NAMALWA (cell line): Measurements from ENCODE around the gene KIF17.
A peak's percentile ranks its signal among the peaks of the same experiment; 100 is the strongest.
"Not testable (repeated sequence)": the region's sequence is repeated elsewhere in the genome, so short reads cannot be mapped to it uniquely, and the experiment has no call there.

ENCODE experiments used
- DNase-seq: peaks from one replicate; pipeline ENCODE4 v3.0.0-alpha.2; 2015; ENCODE audit warnings: low spot score

Gene KIF17

DNA sequence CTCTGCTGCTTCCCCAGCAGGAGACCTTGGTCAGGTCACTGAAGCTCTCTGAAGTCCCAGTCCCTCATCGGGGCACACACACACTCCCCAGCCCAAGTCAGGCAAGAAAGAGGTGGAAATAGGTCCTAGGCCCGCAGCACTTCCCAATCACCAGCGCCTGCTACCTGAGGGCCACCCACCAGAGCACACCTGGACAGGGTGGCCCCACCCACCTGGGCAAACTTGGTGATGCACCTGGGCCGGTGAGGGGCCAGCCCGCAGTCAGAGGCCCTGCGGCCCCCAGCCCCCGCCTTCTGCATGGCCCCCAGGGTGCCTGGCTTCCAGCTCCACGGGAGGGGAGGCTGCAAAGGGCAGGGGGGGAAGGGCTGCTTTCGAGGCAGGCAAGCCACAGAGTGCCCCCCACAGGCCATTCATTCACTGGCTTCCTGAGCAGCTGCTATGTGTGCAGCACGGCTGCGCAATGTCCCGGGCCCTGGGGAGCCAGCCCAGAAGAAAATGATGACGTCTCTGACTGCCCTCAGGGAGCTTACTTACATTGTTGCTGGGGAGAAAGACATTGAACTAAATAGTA, 10.0 kb upstream of the KIF17 start:
- DNase-seq: peak; percentile 38

DNA sequence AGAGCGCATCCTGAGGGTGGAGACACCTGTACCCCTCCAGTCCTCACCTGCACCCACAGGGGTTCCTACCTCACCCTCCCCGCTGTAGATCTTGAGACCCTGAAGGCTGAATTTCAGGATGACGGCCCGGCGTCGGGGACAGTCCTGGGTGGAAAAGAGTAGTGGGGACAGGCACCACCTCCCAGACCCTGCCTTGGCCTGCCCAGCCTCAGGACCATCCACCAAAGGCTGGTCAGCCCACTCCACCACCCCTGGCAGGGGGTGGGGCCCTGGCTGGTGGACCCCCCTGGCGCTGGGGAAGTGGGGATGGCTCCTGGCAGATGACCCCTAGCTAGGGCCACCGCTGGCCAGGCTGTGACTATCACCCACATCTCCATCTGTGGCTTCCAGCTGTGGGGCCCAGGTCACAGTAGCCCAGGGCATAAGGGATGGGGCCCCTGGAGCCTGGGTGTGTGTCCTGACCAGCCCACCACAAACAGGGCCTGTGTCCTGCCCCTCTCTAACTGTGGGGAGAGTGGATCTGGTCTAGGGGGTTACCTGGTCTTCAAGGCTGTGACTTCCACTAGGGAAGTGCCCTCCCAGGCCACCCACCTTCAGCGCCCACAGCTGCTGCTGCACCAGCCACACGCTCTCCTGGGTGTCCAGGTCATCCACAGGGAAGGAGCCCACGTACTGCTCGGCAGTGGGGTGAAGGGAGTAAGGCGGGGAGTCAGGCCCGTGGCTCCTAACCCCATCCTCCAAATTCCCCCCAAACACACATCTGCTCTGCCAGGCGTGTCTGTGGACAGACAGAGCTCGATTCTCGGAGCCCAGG, 9.3 kb upstream of the KIF17 start:
- no peak for DNase-seq

DNA sequence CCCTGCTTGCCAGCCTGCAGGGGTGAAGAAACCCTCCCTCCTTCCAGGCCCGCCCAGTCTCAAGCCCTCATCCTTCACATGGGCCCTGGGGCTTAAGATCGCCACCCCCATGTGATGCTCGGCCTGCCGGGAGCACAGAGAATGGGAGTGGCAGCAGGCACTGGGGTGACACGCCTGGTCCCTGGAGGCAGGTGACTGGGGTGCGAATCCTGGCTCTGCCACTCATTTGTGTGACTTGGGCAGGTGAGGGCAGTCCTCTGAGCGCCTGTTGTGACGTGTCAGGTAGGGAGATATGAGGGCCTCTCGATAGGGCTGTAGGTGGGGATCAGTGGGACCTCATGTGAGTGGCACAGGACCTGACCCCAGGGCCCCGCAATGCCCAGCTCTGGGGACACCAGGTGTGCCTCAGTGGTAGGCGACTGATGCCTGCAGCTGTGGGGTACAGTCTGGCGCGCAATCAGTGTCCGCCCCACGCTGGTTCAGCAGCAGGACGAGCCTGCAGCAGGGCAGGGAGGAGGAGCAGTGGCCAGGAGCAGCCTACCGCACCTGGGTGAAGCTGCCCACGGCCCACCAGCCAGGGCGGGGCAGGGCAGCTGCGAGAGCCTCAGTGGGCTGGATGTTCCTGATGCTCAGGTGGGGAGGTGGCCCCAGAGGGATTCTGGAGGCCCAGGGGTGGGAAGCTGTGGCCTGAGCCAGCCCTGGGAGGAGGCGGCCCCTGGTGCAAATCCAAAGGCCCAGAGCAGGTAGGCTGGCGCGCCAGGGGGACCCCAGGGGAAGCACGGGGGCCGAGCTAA, 8.5 kb upstream of the KIF17 start:
- no peak for DNase-seq

DNA sequence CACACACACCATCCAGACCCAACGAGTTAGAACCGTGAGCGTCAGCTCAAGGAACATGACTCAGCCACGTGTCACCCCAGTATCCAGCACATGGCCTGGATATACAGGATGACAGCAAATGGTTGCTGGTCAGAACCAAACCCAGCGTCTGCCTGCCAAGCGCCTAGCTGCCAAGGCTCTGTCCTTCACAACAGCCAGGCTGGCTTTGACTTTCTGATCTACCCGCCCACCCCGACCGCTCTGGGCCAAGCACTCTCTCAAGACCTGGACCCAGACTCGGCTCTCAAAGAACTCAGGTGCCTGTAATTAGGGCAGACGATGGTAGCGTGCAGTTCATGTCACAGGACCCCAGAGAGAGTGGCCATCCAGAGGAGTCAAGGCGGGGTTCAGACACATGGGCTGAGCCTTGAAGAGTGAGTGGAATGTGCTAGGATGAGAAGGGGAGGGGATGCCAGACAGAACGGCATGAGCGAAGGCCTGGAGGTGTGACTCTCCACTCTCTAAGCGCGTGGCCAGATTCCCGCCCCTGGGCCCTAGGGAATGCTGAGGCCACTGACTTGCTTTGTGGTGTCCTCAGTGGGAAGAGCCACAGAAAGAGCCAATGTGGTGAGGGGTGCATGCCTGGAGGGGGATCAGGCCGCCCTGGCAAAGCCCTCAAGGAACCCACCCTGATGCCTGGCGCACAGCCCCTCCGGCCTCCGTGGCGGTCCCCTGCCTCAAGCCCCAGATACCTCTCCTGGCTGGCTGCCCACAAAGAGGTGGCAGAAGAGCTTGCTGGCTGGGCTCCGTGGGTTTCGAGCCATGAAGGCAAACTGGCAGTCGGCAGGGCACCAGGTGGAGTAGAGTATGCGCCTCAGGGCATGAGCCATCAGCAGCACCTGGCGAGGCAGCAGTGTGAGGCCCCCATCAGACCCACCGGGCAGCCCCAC, 7.6 kb upstream of the KIF17 start:
- no peak for DNase-seq

DNA sequence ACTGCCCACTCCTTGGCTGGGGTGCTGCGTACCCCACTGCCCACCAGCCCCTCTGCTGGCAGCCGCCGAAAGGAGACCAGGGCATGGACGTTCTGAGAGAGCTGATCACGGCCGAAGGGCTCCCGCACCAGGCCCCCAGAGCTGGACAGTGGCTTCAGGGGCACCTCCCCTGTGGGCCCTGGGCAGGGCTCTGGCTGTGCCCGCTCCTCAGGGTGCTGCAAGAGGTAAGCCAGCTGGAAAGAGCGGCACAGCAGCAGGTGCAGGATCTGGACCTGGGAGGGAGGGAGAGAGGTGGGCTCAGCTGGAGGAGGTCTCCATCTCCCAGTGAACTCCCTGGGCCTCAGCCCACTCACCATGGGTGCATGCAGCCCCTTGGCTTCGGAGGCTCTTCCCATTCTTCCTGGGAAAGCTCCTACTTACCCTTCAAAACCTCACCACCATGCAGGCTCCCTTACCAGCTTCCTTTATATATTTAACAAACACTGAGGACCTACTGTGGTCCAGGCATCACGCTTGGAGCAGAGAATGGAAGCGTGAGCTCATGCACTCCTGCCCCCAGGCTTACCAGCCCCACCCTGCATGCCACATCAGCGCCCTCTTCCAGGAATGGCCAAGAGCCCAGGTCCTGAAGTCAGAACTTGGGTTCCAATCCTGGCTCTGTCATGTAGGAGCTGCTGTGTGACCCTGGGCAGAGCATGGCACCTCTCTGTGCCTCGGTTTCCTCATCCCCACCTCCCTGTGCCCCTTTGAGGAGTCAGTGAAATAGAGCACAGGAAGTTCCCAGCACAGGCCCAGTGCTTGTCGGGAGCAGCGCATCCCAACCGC, 6.8 kb upstream of the KIF17 start:
- no peak for DNase-seq

DNA sequence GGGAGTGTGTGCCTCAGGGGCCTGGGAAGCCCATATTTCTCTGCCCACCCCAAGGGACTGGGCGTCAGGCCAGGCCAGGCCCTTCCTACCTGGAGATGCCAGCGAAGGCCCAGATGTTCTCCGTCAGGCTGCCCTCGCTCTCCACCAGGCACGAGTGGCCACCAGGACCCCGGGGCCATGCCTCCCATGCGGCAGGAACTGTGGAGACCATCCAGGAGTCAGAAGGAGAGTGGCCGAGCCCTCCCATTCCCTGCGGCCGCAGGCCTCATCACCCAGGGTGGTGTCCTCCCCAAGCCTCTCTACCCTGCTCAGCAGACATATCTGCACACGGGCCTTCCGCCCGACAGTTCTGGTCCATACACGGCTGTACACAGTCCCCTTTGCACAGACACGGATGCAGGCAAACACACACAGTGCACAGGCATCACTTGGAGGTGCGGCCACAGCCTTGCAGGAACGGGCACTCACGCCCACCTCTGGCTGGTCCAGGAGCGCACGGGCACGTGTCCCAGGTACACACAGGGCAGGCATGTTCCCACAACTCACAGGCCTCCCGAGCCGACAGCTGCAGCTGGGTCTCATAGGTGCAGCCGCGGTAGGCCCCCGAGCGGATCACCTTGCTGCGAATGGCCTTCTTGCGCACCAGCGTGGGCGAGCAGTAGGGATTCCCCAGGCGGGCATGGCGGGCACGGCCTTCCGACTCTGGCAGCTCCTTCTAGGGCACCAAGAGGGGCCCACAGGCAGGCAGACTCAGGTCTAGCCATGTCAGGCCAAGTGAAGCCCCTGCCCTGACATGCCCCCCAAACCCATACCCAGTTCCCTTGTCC, 5.9 kb upstream of the KIF17 start:
- DNase-seq: no peak

- DNase-seq: no peak
Observed at GRCh38 chr1:20723159-20723536, 5.3 kb upstream of the KIF17 start.

DNA sequence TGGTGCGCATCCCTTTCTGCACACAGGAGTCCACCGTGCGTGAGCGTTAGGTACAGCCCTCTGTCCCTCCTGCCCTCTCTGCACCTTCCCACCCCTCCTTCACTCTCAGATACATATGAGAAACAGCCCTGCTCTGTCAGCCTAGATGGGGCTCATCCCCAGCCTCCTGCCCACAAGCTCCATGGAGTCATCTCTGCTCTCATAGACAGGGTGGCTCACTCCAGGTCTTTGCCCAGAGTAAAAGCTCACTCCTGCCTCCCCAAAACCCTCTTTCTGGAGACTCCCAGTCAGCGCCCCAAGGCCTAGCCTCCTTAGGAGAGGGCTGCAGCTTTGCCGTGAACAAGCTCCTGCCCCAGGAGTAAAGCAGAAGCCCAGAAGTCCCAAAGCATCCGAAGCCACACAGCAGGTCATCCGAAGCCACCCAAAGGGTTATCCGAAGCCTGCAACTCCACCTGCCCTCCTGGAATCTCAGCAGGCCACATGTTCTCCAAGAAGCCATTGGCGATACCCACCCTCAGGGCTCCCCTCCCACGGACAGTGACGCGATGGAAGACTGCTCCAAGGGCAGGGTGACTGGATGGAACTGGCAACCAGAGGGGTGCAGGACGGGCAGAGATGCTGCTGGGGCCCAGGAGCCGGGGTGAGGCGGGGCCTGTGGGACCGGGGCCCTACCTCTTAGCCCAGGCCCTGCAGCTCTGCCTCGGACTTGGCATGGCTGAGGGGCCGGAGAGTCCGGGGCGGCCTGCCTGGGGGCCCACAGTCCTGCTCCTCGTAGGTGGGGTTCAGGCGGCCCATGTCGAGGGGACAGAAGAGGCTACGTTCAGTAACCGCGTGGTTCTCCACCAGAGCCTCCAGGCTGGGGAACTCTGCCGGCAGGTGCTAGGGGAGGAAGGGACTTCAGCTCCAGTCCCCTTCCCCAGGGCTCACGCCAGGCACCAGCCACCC, 3.6 kb upstream of the KIF17 start:
- DNase-seq: no peak

GRCh38 chr1:20720631-20721091, 2.9 kb upstream of the KIF17 start:
- no peak for DNase-seq

DNA sequence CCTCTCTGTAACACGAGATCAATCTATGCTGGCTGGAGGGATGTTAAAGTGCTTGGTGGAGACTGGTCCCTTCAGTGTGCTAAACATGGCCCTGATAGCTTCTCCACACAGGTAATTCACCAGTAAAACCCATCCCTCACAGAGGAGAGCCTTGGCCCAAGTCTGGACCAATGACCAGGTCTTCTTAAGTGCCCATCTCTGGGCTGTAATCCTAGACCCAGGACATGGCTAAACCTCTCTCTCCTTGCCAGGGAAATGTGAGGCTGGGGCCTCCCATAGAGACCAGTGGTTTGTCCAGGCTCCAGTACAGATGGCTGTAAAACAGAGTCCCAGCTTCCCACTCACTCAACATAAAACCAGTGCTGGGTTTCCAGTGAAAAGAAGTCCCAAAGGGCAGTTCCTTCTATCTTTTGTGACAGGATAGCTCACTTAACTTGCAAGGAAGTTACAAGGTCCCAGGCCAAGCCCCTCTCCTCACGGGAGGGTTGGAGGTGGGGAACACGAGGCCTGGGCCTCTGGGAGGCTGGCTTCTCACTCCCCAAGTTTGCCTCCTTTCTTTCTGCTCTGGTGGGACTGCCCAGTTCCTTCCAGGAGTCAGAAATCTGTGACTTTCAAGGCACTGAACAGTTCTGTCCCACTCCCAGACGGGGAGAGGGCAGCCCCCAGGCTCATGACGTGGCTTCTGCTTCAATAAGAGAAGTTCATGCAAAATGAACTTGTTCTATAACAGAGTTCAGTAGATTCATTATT, 2.2 kb upstream of the KIF17 start:
- no peak for DNase-seq

DNA sequence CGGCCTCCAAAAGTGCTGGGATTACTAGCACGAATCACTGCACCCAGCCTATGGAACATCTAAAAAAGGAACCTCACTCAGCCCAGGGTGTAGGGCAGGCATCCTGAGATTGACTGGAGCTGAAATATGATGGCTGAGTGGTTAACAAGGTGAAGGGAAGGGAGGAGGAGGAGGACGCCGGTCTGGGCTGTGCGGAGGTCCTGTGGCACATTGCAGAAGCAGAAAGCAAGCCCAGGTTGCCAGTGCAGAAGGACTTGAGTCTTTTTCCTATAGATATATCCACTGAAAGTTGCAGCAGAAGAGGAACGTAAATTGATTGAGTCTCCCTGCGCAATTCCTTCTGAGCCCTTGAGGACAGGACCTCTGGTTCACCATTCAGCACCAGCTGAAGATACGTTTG, 1.5 kb upstream of the KIF17 start:
- no peak for DNase-seq

- not testable (repeated sequence) for DNase-seq
Observed at GRCh38 chr1:20718343-20718882, 606 bp upstream of the KIF17 start.

DNA sequence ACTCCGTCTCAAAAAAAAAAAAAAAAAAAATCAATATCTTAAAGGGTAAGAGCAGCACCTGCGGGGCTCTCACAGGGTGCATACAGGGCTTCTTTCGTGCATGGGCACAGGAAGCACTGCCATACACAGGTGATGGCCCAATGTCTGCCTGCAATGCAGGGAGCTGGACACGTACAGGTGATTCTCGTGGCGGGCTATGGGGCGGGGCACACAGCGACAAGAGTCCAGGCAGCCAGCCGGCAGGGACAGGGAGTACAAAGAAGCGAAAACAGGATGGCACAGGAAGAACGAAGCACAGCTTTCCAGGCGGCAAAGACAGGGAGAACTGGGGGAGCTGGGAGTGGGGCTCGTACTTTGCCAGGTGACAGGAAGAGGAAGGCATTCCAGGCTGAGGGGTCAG, 1.6 kb downstream of the KIF17 start:
- DNase-seq: no peak

- DNase-seq: no peak
Observed at GRCh38 chr1:20715406-20715805, 2.4 kb downstream of the KIF17 start.

GRCh38 chr1:20713440-20713839, 4.4 kb downstream of the KIF17 start:
- DNase-seq: no peak

DNA sequence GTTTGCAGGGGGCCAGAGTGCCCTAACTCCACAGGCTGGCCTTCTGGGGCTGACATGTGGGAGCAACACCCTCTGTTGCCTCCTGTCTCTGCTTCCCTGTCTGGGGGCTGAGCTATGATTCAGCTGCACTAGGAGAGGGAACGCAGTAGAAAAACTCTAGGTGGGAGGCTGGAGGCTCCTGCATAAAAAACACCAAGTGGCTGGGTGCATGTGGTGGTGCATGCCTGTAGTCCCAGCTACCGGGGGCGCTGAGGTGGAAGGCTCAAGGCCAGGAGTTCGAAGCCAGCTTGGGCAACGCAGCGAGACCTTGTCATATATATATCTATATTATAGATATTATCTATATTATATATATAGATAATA, 5.6 kb downstream of the KIF17 start:
- DNase-seq: no peak

GRCh38 chr1:20711285-20712214, 6.3 kb downstream of the KIF17 start:
- DNase-seq: peak; percentile 36
